ENCODE measurements around the gene NMUR2.

The NMUR2 gene

DNA sequence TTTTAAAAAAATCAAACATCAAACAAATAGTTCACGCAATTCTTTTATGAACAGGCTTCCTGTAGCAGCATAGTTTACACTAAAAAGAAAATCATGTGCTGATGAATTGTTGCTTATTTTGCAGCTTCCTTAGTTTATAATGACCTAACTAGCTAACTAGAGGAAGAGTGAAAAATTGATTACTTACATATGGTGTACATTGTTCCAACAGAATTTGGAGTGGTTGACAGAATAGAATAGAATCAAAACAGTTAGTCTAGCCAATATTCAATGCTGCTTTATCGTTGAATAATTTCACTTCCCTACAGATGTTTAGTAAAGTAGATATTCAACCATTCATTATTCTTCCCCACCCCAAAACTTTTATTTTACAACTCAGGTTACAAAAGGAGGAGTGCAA lies 4.2 kb downstream of the NMUR2 start:
- no peaks in the 10 kb centered on the region for H3K9me3 Mint-ChIP-seq
- TF ChIP-seq, protein P1, sequence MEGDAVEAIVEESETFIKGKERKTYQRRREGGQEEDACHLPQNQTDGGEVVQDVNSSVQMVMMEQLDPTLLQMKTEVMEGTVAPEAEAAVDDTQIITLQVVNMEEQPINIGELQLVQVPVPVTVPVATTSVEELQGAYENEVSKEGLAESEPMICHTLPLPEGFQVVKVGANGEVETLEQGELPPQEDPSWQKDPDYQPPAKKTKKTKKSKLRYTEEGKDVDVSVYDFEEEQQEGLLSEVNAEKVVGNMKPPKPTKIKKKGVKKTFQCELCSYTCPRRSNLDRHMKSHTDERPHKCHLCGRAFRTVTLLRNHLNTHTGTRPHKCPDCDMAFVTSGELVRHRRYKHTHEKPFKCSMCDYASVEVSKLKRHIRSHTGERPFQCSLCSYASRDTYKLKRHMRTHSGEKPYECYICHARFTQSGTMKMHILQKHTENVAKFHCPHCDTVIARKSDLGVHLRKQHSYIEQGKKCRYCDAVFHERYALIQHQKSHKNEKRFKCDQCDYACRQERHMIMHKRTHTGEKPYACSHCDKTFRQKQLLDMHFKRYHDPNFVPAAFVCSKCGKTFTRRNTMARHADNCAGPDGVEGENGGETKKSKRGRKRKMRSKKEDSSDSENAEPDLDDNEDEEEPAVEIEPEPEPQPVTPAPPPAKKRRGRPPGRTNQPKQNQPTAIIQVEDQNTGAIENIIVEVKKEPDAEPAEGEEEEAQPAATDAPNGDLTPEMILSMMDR (IDR thresholded peaks at IDR 0.05; ENCODE audit: unreplicated experiment in 3 of 3), result no peak
- H3K27me3 Mint-ChIP-seq (ENCODE audit: low read depth), result peaks cover 19% of the 10 kb centered on the region
- H3K4me1 Mint-ChIP-seq, result no peaks in the 10 kb centered on the region
- H3K27ac Mint-ChIP-seq, result no peak overlapping the region
- H3K4me3 Mint-ChIP-seq, result no peak overlapping the region
- no peaks in the 10 kb centered on the region for H3K36me3 Mint-ChIP-seq (ENCODE audit: low read depth)

DNA sequence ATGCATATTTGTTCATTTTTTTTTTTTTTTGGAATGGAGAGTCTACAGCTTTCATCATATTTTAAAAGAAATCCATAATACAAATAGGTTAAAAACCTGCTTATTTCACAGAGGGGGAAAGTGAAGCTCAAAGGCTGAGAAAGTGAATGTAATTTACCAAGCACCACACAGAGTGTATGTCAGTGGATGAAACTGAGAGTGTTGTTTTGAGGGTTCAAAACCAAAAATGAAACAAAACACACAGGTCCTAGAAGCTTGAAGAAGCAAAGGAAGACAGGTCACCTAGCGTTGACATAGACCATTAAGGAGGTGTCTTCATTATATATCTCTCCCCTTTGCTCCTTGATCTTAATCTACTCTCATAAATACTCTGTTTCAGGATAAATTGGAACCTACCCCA lies 7.5 kb downstream of the NMUR2 start:
- Mint-ChIP-seq H3K27me3 (ENCODE audit: low read depth) (peaks cover 5% of the 10 kb centered on the region), H3K4me1 (no peaks in the 10 kb centered on the region), H3K9me3 (no peaks in the 10 kb centered on the region), H3K36me3 (ENCODE audit: low read depth) (no peaks in the 10 kb centered on the region), H3K27ac (no peak overlapping the region), H3K4me3 (no peak overlapping the region)
- TF ChIP-seq, protein P1 (IDR thresholded peaks at IDR 0.05; ENCODE audit: unreplicated experiment in 3 of 3), result no peak

DNA sequence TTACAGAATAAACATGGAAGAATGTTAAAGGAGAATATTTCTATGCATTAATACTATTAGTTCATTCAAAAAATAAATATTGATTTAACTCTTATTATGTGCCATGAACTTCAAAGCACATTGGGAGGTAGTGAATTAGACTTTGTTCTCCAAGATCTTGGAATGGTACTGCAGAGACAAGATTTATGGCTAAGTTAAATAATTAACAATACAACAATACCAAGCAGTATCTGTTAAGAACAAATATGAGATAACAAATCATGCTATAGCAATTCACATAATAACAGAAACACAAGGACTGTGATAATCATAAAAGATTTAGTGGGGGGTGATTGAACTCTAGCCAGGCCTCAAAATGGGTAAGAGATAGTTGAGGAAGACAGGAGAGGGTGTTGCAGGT lies 11.6 kb downstream of the NMUR2 start:
- H3K4me1 Mint-ChIP-seq, result no peaks in the 10 kb centered on the region
- no peak overlapping the region for H3K27ac Mint-ChIP-seq
- H3K4me3 Mint-ChIP-seq, result no peak overlapping the region
- H3K27me3 Mint-ChIP-seq (ENCODE audit: low read depth), result no peaks in the 10 kb centered on the region
- no peaks in the 10 kb centered on the region for H3K36me3 Mint-ChIP-seq (ENCODE audit: low read depth)
- TF ChIP-seq, protein P1 (IDR thresholded peaks at IDR 0.05; ENCODE audit: unreplicated experiment in 3 of 3), result no peak
- H3K9me3 Mint-ChIP-seq, result peaks cover 3% of the 10 kb centered on the region

DNA sequence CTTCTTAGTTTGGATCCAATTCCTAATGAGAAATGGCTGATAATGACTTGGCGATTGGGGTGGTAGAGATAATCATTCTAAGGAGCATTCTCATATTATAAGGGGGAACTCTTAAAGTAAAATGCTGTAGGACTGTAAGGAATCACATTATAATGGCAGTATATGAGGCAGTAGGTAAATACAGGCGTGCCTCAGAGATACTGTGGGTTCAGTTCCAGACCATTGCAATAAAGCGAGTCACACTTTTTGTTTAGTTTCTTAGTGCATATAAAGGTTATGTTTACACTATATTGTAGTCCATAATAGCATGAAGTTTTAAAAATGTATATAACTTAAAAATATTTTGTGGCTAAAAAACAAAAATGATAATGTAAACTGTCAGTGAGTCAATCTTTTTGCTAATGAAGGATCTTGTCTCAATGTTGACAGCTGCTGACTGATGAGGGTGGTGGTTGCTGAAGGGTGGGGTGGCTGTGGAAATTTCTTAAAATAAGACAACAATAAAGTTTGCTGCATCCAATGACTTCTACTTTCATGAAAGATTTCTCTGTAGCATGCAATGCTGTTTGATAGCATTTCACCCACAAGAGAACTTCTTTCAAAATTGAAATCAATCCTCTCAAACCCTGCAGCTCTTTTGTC lies 15.8 kb downstream of the NMUR2 start:
- H3K9me3 Mint-ChIP-seq, result peaks cover 3% of the 10 kb centered on the region
- no peaks in the 10 kb centered on the region for H3K4me1 Mint-ChIP-seq
- TF ChIP-seq, protein P1 (IDR thresholded peaks at IDR 0.05; ENCODE audit: unreplicated experiment in 3 of 3), result no peak
- no peak overlapping the region for H3K4me3 Mint-ChIP-seq
- no peaks in the 10 kb centered on the region for H3K36me3 Mint-ChIP-seq (ENCODE audit: low read depth)
- H3K27ac Mint-ChIP-seq, result no peak overlapping the region
- no peaks in the 10 kb centered on the region for H3K27me3 Mint-ChIP-seq (ENCODE audit: low read depth)

DNA sequence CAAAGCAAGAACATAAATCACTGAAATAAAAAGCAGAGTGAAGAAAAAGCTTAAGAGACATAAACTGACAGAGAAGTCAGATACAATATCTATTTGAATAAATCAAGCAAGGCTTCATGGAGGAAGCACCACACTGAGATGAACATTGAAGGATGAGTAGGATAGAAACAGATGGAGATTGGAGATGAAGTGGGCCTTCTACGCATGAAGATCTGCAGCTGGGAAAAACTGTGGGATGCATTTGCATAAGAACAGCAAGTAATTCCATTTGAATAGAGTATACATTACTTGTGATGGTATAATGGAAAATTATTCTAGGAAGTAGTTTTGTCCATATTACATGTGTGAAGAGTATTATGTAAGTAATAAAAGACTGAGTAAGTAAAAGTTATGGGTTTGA lies 16.5 kb downstream of the NMUR2 start:
- H3K9me3 Mint-ChIP-seq, result peaks cover 3% of the 10 kb centered on the region
- H3K4me3 Mint-ChIP-seq, result no peak overlapping the region
- no peaks in the 10 kb centered on the region for H3K36me3 Mint-ChIP-seq (ENCODE audit: low read depth)
- no peaks in the 10 kb centered on the region for H3K27me3 Mint-ChIP-seq (ENCODE audit: low read depth)
- H3K27ac Mint-ChIP-seq, result no peak overlapping the region
- TF ChIP-seq, protein P1 (IDR thresholded peaks at IDR 0.05; ENCODE audit: unreplicated experiment in 3 of 3), result no peak
- no peaks in the 10 kb centered on the region for H3K4me1 Mint-ChIP-seq

DNA sequence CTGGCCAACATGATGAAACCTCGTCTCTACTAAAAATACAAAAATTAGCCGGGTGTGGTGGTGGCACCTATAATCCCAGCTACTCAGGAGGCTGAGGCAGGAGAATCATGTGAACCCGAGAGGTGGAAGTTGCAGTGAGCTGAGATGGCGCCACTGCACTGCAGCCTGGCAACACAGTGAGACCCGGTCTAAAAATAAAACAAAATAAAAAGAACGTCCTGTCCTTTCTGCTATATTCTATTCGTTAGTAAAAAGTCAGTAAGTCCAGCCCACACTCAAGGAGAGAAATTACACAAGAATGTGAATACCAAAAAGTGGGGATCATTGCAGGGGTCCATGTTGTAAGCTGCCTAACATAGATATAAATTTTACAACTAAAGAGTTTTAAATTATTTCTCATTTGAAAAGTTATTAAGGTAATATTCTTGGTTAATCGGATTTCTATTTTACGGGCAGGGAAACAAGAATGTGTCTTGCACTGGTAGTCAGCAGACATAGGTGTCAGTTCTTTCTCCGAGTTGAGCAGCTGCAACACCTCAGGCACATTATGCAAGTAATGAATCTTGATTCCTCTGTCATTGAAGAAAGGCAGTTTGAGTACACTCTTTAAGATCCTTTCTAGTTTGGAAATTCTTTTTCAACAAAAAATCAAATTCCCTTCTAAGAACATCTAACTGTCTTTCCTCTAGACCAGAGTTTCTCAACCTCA lies 24.5 kb downstream of the NMUR2 start:
- H3K36me3 Mint-ChIP-seq (ENCODE audit: low read depth), result no peaks in the 10 kb centered on the region
- H3K9me3 Mint-ChIP-seq, result no peaks in the 10 kb centered on the region
- peaks cover 5% of the 10 kb centered on the region for H3K4me1 Mint-ChIP-seq
- no peak overlapping the region for H3K4me3 Mint-ChIP-seq
- no peaks in the 10 kb centered on the region for H3K27me3 Mint-ChIP-seq (ENCODE audit: low read depth)
- TF ChIP-seq, protein P1 (IDR thresholded peaks at IDR 0.05; ENCODE audit: unreplicated experiment in 3 of 3), result no peak
- H3K27ac Mint-ChIP-seq, result no peak overlapping the region

Measured in nephron (organoid).